Kidney epithelial cell (primary cell): Measurements from ENCODE around the gene KCNA2. TPM values are rescaled to one million over a fixed set of nuclear protein-coding genes. Genes with fewer than 3 reads are reported as not detected.

Source experiments
- DNase-seq: peaks from one replicate; pipeline ENCODE4 v3.0.0-alpha.2; 2010; ENCODE audit warnings: low read depth
- H3K27me3 ChIP-seq: 2 replicates; pipeline ENCODE4 v1.6.0; 2011; ENCODE audit warnings: low read length; ENCODE audit not compliant: control insufficient read depth, insufficient read depth
- H3K36me3 ChIP-seq: 2 replicates; pipeline ENCODE4 v1.5.1; 2011; ENCODE audit warnings: low read length; ENCODE audit not compliant: control insufficient read depth, insufficient read depth
- H3K4me3 ChIP-seq: 2 replicates; pipeline ENCODE4 v1.5.1; 2011; ENCODE audit warnings: low read depth, mild to moderate bottlenecking, control low read depth, low read length
- total RNA-seq: library from RNA; depleted of rRNA; stranded (reverse); fragments of >200 nt; gene quantifications from 2 replicates; pipeline ENCODE4 v1.2.3, GENCODE V29; 2015
- TF ChIP-seq, protein P1 (sequence below): IDR thresholded peaks from 2 replicates; pipeline ENCODE4 v1.5.1; 2011; ENCODE audit warnings: mild to moderate bottlenecking, moderate library complexity, low read length, control low read depth, inconsistent platforms; ENCODE audit not compliant: insufficient read depth, poor library complexity, severe bottlenecking

Gene KCNA2
- total RNA-seq, 1 donor from 2014 or later = not detected

DNA sequence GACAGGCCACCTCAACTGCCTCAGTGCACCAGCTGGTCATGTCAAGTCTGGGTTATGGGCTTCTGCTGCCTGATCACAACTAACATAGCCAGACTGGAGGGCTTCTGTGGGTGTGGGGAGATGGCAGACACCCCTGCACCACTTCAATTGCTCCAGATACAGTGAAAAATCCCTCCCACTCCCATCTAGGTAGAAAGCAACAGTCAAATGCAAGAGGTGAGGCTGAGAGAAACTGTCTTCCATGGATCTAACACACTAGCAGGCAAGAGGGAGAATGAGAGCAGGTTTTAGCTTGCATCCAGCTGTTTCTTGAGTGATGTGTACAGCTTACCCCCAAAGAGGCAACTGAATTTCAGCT is 10.8 kb downstream of the KCNA2 start:
- DNase-seq = no peak
- Histone ChIP-seq H3K4me3 (no peak overlapping the region), H3K36me3 (no peaks in the 10 kb centered on the region), H3K27me3 (no peaks in the 10 kb centered on the region)
- TF ChIP-seq, protein P1, sequence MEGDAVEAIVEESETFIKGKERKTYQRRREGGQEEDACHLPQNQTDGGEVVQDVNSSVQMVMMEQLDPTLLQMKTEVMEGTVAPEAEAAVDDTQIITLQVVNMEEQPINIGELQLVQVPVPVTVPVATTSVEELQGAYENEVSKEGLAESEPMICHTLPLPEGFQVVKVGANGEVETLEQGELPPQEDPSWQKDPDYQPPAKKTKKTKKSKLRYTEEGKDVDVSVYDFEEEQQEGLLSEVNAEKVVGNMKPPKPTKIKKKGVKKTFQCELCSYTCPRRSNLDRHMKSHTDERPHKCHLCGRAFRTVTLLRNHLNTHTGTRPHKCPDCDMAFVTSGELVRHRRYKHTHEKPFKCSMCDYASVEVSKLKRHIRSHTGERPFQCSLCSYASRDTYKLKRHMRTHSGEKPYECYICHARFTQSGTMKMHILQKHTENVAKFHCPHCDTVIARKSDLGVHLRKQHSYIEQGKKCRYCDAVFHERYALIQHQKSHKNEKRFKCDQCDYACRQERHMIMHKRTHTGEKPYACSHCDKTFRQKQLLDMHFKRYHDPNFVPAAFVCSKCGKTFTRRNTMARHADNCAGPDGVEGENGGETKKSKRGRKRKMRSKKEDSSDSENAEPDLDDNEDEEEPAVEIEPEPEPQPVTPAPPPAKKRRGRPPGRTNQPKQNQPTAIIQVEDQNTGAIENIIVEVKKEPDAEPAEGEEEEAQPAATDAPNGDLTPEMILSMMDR = no peak

DNA sequence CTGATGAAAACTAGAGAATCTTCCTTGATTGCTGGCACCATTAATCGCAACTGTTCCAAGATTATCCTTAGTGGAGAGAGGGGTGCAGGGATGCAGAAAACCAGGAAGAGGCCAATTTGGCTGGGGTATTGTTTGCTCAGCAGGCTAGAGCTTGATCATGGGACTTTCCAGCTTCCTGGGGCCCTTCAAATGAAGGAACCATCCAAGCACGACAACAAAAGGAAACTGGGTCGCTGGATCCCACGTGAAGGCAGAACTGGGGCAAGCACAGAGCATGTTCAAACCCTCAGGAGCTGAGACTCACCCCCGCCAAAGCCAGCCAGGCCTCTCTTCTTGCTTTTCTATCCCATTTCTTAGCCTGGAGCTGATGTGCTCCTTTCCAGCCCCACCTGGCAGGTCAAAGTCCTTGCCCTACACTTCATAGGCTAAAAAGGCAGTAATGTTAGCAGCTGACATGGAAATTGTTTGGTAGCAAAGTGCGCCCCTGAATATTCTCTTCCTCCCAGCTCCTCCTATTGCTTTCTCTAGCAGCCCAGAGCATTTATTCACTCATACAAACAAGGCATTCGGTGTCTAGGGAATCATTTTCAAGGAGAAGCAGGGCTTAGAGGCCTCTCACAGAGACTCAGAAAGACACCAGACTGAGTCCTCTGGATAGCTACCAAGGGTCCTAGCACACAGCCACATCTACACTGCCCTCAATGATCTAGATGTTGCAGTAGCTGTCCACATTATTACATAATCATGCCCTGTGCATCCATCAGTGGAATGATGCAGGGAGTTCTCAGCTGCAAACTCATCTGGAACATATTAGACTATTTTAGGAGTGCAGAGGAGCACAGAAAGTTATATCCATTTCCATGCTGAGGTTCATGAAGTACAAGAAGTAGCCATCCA is 11.5 kb downstream of the KCNA2 start:
- TF ChIP-seq, protein P1 = no peak
- DNase-seq = no peak
- no peaks in the 10 kb centered on the region for H3K27me3 ChIP-seq

GRCh38 chr1:110593902-110594301 is 12.3 kb downstream of the KCNA2 start:
- TF ChIP-seq, protein P1 = no peak
- no peaks in the 10 kb centered on the region for H3K27me3 ChIP-seq
- H3K4me3 ChIP-seq = no peak overlapping the region
- no peaks in the 10 kb centered on the region for H3K36me3 ChIP-seq
- DNase-seq = no peak

More for the DNA sequence above, 11.5 kb downstream of the KCNA2 start:
- H3K4me3 ChIP-seq = no peak overlapping the region
- H3K36me3 ChIP-seq = no peaks in the 10 kb centered on the region

GRCh38 chr1:110591956-110592355 is 14.2 kb downstream of the KCNA2 start:
- no peak for DNase-seq
- TF ChIP-seq, protein P1 = no peak
- no peak overlapping the region for H3K4me3 ChIP-seq
- no peaks in the 10 kb centered on the region for H3K36me3 ChIP-seq
- H3K27me3 ChIP-seq = no peaks in the 10 kb centered on the region

DNA sequence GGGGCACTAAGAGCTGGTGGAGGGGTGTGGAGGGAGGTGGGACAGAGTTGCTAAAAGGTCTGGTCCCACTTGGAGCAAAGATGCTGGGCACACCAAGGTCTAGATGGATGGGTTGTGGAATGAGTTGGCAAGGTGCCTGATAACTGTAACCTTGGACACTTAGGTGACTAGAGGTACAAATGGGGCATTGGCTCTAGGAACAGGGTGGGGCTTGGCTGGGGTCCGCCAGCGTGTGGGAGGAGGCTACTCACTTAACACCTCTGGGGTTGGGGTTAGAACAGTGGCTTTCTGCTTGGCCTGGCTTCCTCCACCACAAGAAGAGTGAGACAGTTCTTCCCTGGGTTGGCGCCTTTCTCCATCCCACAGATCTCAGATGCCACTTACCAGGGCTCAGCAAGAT is 17.2 kb downstream of the KCNA2 start:
- Histone ChIP-seq H3K27me3 (no peaks in the 10 kb centered on the region), H3K36me3 (no peaks in the 10 kb centered on the region), H3K4me3 (no peak overlapping the region)
- no peak for DNase-seq
- TF ChIP-seq, protein P1 = no peak

DNA sequence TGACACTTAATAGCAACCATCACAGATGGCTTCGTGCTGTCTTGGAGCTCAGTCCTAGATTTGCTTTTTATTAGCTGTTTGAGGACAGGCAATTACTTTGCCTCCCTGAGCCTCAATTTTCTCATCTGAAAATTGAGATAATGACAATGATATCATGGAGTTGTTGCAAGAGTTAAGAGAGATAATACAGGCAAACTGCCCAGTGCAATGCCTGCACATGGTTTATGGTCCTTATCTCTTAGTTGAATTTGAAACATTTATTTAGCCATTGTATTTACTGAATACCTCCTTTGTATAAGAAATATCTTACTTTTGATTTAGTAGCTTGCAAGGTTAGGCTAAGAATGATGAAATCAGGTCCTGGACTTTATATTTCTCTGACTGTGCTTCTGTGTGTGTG is 17.7 kb downstream of the KCNA2 start:
- H3K27me3 ChIP-seq = no peaks in the 10 kb centered on the region
- TF ChIP-seq, protein P1 = no peak
- no peak overlapping the region for H3K4me3 ChIP-seq
- no peak for DNase-seq
- H3K36me3 ChIP-seq = no peaks in the 10 kb centered on the region
